SK-N-MC (cell line): ENCODE data around the gene CLSTN2.

Source experiments
- DNase-seq: peaks from one replicate; pipeline ENCODE4 v3.0.0-alpha.2; 2011; ENCODE audit warnings: low read depth, low spot score
- H3K27ac ChIP-seq: fragments of 200-600 bp; sonication (generic); 2 replicates; pipeline ENCODE4 v1.5.1; 2016; ENCODE audit warnings: mixed run types
- H3K36me3 ChIP-seq: fragments of 200-600 bp; sonication (generic); 2 replicates; pipeline ENCODE4 v1.6.1; 2017; ENCODE audit warnings: antibody characterized with exemption, low read length, mixed read lengths; ENCODE audit not compliant: insufficient read depth
- H3K4me3 ChIP-seq: fragments of 200-600 bp; sonication (generic); 2 replicates; pipeline ENCODE4 v1.5.1; 2016
- H3K9ac ChIP-seq: fragments of 200-600 bp; sonication (generic); 2 replicates; pipeline ENCODE4 v1.8.0; 2017; ENCODE audit warnings: mixed run types, mixed read lengths; ENCODE audit not compliant: insufficient read length
- H3K9me3 ChIP-seq: fragments of 200-600 bp; sonication (generic); 2 replicates; pipeline ENCODE4 v1.6.1; 2017; ENCODE audit warnings: low read depth, mild to moderate bottlenecking, antibody characterized with exemption, low read length, moderate library complexity, mixed read lengths
- EZH2 ChIP-seq: fragments of 200-600 bp; sonication (generic); IDR thresholded peaks from one replicate; pipeline ENCODE4 v1.6.1; 2017; ENCODE audit warnings: antibody characterized with exemption
- FOXP2 ChIP-seq: optimal IDR thresholded peaks from 2 replicates; pipeline ENCODE3; 2011; ENCODE audit warnings: mild to moderate bottlenecking, moderate library complexity; ENCODE audit not compliant: insufficient read depth; ENCODE audit errors: extremely low read length, control extremely low read depth
- POLR2AphosphoS5 ChIP-seq: IDR thresholded peaks from 2 replicates; pipeline ENCODE4 v1.6.1; 2012; ENCODE audit warnings: mild to moderate bottlenecking, low read depth, low read length, borderline replicate concordance

Gene CLSTN2

GRCh38 chr3:140342668-140343067 lies 407.7 kb downstream of the CLSTN2 start:
- Histone ChIP-seq H3K9me3 (no peaks in the 10 kb centered on the region), H3K9ac (no peak overlapping the region), H3K36me3 (no peaks in the 10 kb centered on the region), H3K27ac (no peak overlapping the region), H3K4me3 (no peak overlapping the region)
- no peak for DNase-seq
- TF ChIP-seq EZH2 (no peak), FOXP2 (no peak), POLR2AphosphoS5 (no peak)

- Histone ChIP-seq H3K4me3 (no peak overlapping the region), H3K36me3 (no peaks in the 10 kb centered on the region), H3K9me3 (no peaks in the 10 kb centered on the region), H3K9ac (no peak overlapping the region), H3K27ac (no peak overlapping the region)
- no peak for DNase-seq
- TF ChIP-seq FOXP2 (no peak), EZH2 (no peak), POLR2AphosphoS5 (no peak)
Measured at GRCh38 chr3:140343211-140344081, 408.5 kb downstream of the CLSTN2 start.

GRCh38 chr3:140344082-140344454 lies 409.1 kb downstream of the CLSTN2 start:
- H3K9ac ChIP-seq, result no peak overlapping the region
- H3K27ac ChIP-seq, result no peak overlapping the region
- H3K9me3 ChIP-seq, result no peaks in the 10 kb centered on the region
- no peak for DNase-seq
- H3K4me3 ChIP-seq, result no peak overlapping the region
- TF ChIP-seq POLR2AphosphoS5 (no peak), FOXP2 (no peak), EZH2 (no peak)
- H3K36me3 ChIP-seq, result no peaks in the 10 kb centered on the region

- no peak for TF ChIP-seq FOXP2
- no peak for TF ChIP-seq EZH2
- TF ChIP-seq POLR2AphosphoS5, result no peak
- Histone ChIP-seq H3K9ac (no peak overlapping the region), H3K4me3 (no peak overlapping the region), H3K9me3 (no peaks in the 10 kb centered on the region), H3K27ac (no peak overlapping the region), H3K36me3 (no peaks in the 10 kb centered on the region)
- DNase-seq, result no peak
Measured at GRCh38 chr3:140344601-140345205, 409.7 kb downstream of the CLSTN2 start.

GRCh38 chr3:140347151-140347550 lies 412.2 kb downstream of the CLSTN2 start:
- no peaks in the 10 kb centered on the region for H3K9me3 ChIP-seq

GRCh38 chr3:140349938-140350337 lies 415.0 kb downstream of the CLSTN2 start:
- no peaks in the 10 kb centered on the region for H3K9me3 ChIP-seq
- TF ChIP-seq FOXP2 (no peak), EZH2 (no peak), POLR2AphosphoS5 (no peak)
- no peak overlapping the region for H3K4me3 ChIP-seq
- H3K9ac ChIP-seq, result no peak overlapping the region
- DNase-seq, result no peak
- H3K27ac ChIP-seq, result no peak overlapping the region
- no peaks in the 10 kb centered on the region for H3K36me3 ChIP-seq

More at GRCh38 chr3:140347151-140347550, 412.2 kb downstream of the CLSTN2 start:
- H3K4me3 ChIP-seq, result no peak overlapping the region
- no peaks in the 10 kb centered on the region for H3K36me3 ChIP-seq
- no peak overlapping the region for H3K9ac ChIP-seq
- no peak overlapping the region for H3K27ac ChIP-seq
- no peak for DNase-seq
- TF ChIP-seq EZH2, result no peak
- TF ChIP-seq FOXP2, result no peak
- no peak for TF ChIP-seq POLR2AphosphoS5

- TF ChIP-seq POLR2AphosphoS5 (no peak), FOXP2 (no peak), EZH2 (no peak)
- no peak overlapping the region for H3K4me3 ChIP-seq
- H3K36me3 ChIP-seq, result no peaks in the 10 kb centered on the region
- no peaks in the 10 kb centered on the region for H3K9me3 ChIP-seq
- no peak for DNase-seq
- no peak overlapping the region for H3K27ac ChIP-seq
- H3K9ac ChIP-seq, result no peak overlapping the region
Measured at GRCh38 chr3:140351466-140351865, 416.5 kb downstream of the CLSTN2 start.

- DNase-seq, result no peak
- Histone ChIP-seq H3K4me3 (no peak overlapping the region), H3K9ac (no peak overlapping the region), H3K27ac (no peak overlapping the region), H3K36me3 (no peaks in the 10 kb centered on the region), H3K9me3 (no peaks in the 10 kb centered on the region)
- TF ChIP-seq POLR2AphosphoS5, result no peak
- TF ChIP-seq FOXP2, result no peak
- TF ChIP-seq EZH2, result no peak
Measured at GRCh38 chr3:140355481-140355880, 420.5 kb downstream of the CLSTN2 start.

GRCh38 chr3:140358686-140359085 lies 423.7 kb downstream of the CLSTN2 start:
- H3K9me3 ChIP-seq, result no peaks in the 10 kb centered on the region
- H3K27ac ChIP-seq, result no peak overlapping the region
- H3K36me3 ChIP-seq, result 0 out of 2 replicates have a peak, but pooled peaks cover 4% of the 10 kb centered on the region
- TF ChIP-seq EZH2 (no peak), POLR2AphosphoS5 (no peak), FOXP2 (no peak)
- no peak overlapping the region for H3K4me3 ChIP-seq
- DNase-seq, result no peak
- H3K9ac ChIP-seq, result no peak overlapping the region
